Stimulated activated naive CD8-positive, alpha-beta T cell treated with anti-CD3 and anti-CD28 coated beads, Interleukin-15, Interleukin-2, amounts not matched to agents 100 ng/mL and 50 ng/mL, for 24 hours (primary cell): ENCODE results near the gene REEP3.
"Not testable (repeated sequence)": the region's sequence is repeated elsewhere in the genome, so short reads cannot be mapped to it uniquely, and the experiment has no call there.

Experiments used
- H3K27ac Mint-ChIP-seq: one replicate; pipeline ENCODE4 v1.8.0; 2021; ENCODE audit warnings: mild to moderate bottlenecking, mixed read lengths
- H3K27me3 Mint-ChIP-seq: one replicate; pipeline ENCODE4 v1.8.0; 2021; ENCODE audit warnings: mixed read lengths
- H3K36me3 Mint-ChIP-seq: one replicate; pipeline ENCODE4 v1.8.0; 2021; ENCODE audit warnings: low read depth, mixed read lengths
- H3K4me1 Mint-ChIP-seq: one replicate; pipeline ENCODE4 v1.8.0; 2021; ENCODE audit warnings: low read depth, mixed read lengths
- H3K4me3 Mint-ChIP-seq: one replicate; pipeline ENCODE4 v1.8.0; 2021; ENCODE audit warnings: mild to moderate bottlenecking, mixed read lengths
- H3K9me3 Mint-ChIP-seq: one replicate; pipeline ENCODE4 v1.8.0; 2021; ENCODE audit warnings: mixed read lengths

Gene REEP3, protein sequence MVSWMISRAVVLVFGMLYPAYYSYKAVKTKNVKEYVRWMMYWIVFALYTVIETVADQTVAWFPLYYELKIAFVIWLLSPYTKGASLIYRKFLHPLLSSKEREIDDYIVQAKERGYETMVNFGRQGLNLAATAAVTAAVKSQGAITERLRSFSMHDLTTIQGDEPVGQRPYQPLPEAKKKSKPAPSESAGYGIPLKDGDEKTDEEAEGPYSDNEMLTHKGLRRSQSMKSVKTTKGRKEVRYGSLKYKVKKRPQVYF

DNA sequence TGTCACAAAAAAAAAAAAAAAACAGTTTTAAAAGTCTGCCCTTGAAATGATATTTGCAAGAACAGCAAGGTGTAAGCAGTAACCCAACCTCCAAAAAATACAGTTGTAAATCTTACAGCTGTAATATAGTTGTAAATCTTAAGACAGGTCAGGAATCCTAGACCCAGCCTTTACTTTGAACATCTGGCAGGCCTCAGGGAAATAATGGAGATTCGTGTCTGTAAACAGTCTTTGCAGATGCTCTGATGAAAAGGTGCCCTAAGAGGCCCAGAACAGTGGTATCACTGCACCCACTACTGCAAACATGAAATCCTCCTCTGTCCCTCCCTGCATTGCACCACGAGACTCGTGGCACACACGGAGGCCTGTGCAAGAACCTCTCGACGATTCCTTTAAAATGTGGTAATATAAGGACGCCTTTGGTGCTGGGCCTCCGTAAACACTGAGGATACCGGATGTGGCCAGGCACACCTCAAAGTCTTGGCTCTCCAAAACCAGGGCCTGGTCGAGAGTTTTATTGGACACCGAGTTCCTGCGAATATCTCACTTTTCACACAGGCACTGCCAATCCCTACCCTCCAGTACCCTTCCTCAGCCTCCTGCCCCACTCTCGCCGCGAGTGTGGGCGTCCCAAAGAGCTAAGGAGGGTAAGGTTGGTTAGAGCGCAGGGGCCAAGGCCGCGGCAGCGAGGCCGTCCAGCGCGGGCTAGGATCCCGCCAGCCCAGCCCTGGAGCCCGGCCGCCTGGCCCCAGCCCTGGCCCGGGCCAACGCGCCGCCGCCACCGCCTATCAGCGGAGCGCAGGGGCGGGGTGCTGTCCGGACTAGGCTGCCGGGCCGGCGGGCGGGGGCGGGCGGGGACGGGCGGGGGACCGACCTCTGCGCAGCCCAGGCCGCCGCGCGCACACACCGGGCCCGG is at the start of gene REEP3:
TSS of gene REEP3 (plus strand) at position 902 of the 916 bp plus-strand sequence. CDS start 145 bp downstream, outside the sequence.
- Mint-ChIP-seq H3K4me3 (peak within 1 kb of the TSS; percentile 88), H3K9me3 (no peaks in the 10 kb centered on the region), H3K27ac (peak within 1 kb of the TSS; percentile 87), H3K27me3 (no peaks in the 10 kb centered on the region), H3K36me3 (peaks cover 14% of the 10 kb centered on the region), H3K4me1 (peaks cover 73% of the 10 kb centered on the region)

DNA sequence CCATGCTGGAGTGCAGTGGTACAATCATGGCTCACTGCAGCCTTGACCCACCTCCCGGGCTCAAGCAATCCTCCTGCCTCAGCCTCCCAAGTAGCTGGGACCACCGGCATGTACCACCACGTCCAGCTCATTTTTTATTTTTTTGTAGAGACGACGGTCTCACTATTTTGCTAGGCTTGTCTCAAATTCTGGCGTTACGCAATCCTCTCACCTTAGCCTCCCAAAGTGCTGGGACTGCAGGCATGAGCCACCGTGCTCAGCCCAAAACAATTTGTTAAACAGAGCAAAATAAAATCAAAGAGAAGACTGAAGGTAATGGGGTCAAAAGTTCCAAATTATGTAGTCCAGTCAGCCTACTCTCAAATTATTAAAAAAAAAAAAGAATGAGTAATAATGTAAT is 46.7 kb upstream of the REEP3 start:
- H3K27ac Mint-ChIP-seq = no peak overlapping the region

DNA sequence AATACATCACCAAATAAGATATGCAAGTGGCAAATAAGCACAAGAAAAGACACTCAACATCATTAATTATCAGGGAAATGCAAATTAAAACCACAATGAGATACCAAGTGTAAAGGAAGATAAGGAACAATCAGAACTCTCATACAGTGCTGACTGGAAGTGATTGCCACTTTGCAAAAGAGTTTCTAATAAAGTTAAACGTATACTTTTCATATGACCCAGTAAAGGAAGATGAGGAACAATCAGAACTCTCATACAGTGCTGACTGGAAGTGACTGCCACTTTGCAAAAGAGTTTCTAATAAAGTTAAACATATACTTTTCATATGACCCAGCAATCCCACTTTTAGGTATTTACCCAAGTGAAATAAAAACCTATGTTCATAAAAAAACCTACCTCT is 43.3 kb upstream of the REEP3 start:
- peaks cover 11% of the 10 kb centered on the region for H3K4me1 Mint-ChIP-seq
- no peaks in the 10 kb centered on the region for H3K9me3 Mint-ChIP-seq

More for the DNA sequence above, 46.7 kb upstream of the REEP3 start:
- Mint-ChIP-seq H3K4me3 (no peak overlapping the region), H3K4me1 (peaks cover 7% of the 10 kb centered on the region), H3K36me3 (no peaks in the 10 kb centered on the region), H3K9me3 (no peaks in the 10 kb centered on the region), H3K27me3 (no peaks in the 10 kb centered on the region)

DNA sequence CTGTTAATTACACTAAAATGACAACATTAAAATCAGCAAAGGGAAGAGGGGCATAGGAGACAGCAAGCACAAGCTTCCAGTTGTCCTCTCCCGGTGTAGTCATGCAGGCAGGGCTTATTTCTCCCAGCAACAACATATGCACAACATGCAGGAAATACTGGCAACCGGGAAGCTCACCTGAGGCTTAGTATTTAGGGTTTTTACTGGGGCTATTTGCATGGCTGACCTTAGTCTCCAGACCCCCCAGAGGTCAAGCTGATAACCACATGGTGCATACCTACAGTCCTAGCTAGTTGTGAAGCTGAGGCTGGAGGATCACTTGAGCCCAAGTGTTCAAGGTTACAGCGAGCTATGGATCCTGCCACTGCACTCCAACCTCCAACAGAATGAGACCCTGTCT is 42.6 kb upstream of the REEP3 start:
- Mint-ChIP-seq H3K36me3 (no peaks in the 10 kb centered on the region), H3K4me1 (peaks cover 11% of the 10 kb centered on the region), H3K27ac (no peak overlapping the region), H3K9me3 (no peaks in the 10 kb centered on the region), H3K4me3 (no peak overlapping the region), H3K27me3 (no peaks in the 10 kb centered on the region)

More for the DNA sequence above, 43.3 kb upstream of the REEP3 start:
- Mint-ChIP-seq H3K4me3 (no peak overlapping the region), H3K27me3 (no peaks in the 10 kb centered on the region), H3K36me3 (no peaks in the 10 kb centered on the region), H3K27ac (no peak overlapping the region)

DNA sequence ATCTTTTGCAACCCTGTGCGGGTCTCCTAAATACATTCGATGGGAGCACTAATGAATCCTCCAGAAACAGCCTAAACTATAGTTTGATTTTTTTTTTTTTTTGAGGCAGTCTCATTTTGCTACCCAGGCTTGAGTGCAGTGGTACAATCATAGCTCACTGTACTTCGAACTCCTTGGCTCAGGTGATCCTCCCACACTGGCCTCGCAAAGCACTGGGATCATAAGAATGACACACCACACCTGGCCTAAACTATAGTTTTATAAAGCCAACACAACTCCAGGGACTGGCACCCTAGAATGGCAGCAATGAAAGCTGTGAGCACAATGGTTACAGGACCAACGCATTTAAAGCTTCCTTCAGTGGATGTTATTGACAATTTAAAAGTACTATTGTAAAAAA is 41.0 kb upstream of the REEP3 start:
- Mint-ChIP-seq H3K9me3 (no peaks in the 10 kb centered on the region), H3K36me3 (no peaks in the 10 kb centered on the region), H3K4me1 (peaks cover 9% of the 10 kb centered on the region), H3K27me3 (no peaks in the 10 kb centered on the region), H3K27ac (no peak overlapping the region), H3K4me3 (no peak overlapping the region)

DNA sequence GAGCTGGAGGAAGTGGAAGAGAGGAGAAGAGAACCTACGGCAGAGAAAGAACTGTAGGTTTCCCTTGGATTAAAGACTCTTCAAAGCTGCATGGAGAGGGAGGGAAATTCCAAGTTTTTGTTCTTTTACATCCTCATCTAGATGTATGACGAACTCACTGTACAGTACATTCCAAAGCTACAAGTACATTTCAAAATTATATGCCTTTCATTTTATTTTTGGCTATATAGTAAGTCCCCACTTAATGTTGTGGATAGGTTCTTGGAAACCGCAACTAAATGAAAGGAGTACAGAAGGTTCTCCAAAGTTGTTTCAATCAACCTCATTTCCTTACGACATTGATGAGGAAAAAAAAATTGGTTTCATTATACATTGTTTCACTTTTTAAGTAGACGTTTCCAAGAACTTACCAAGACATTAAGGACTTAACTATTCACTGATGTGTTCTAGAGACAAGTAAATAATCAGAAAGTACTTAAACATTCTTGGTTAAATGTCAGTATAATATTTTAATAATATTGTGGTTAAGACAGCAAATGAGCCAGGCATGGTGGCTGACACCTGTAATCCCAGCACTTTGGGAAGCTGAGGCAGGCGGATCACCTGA is 39.3 kb upstream of the REEP3 start:
- H3K27ac Mint-ChIP-seq = no peak overlapping the region
- no peaks in the 10 kb centered on the region for H3K9me3 Mint-ChIP-seq
- no peaks in the 10 kb centered on the region for H3K36me3 Mint-ChIP-seq
- H3K27me3 Mint-ChIP-seq = no peaks in the 10 kb centered on the region
- no peak overlapping the region for H3K4me3 Mint-ChIP-seq
- peaks cover 4% of the 10 kb centered on the region for H3K4me1 Mint-ChIP-seq

DNA sequence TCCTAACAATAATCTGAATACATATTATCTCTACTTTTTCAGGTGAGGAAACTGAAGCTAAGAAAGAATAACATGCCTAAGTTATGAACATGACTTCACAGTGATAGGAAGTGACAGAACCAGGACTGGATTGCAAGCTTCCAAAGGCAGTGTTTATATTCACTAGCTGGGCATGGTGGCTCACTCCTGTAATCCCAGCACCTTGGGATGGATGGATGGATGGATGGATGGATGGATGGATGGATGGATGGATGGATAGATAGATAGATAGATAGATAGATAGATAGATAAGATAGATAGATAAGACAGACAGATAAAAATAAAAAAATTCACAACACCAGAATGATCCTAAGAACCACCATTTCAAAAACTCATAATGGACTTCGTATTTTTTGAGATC is 37.2 kb upstream of the REEP3 start:
- Mint-ChIP-seq H3K4me3 (no peak overlapping the region), H3K4me1 (peaks cover 4% of the 10 kb centered on the region), H3K27ac (no peak overlapping the region)

DNA sequence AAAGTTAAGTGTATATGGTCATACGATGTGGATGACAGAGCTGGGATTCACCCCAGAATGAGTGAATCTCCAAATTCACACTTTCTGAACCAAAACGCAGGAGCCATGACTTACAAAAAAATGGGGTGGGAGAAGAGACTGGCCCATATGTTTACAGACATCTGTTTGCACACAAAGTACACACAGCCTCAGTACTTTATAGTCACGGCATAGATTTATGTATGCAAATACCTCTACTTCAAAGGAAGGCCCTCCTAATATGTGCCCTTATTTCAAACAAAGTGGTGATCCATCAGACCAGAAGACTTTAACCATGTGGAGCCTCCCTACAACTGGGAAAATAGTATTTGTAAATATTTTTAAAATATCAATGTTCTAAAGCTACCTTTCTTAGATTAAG is 33.2 kb upstream of the REEP3 start:
- peaks cover 8% of the 10 kb centered on the region for H3K4me1 Mint-ChIP-seq
- H3K36me3 Mint-ChIP-seq = peaks cover 11% of the 10 kb centered on the region
- no peak overlapping the region for H3K27ac Mint-ChIP-seq
- H3K4me3 Mint-ChIP-seq = no peak overlapping the region
- H3K27me3 Mint-ChIP-seq = no peaks in the 10 kb centered on the region
- H3K9me3 Mint-ChIP-seq = no peaks in the 10 kb centered on the region

More for the DNA sequence above, 37.2 kb upstream of the REEP3 start:
- Mint-ChIP-seq H3K9me3 (no peaks in the 10 kb centered on the region), H3K36me3 (no peaks in the 10 kb centered on the region), H3K27me3 (no peaks in the 10 kb centered on the region)

DNA sequence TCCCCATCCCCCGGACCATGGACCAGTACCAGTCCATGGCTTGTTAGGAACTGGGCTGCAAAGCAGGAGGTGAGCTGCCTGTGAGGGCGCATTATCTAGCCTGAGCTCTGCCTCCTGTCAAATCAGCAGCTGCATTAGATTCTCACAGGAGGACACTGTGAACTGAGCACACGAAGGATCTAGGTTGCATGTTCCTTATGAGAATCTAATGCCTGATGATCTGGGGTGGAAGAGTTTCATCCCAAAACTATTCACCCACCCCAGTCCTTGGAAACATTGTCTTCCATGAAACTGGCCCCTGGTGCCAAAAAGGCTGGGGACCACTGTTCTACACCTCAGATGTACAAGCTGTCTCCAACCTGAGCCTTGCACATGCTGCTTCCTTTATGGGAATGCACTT is 31.4 kb upstream of the REEP3 start:
- Mint-ChIP-seq H3K4me1 (peaks cover 8% of the 10 kb centered on the region), H3K36me3 (peaks cover 13% of the 10 kb centered on the region), H3K27ac (no peak overlapping the region), H3K27me3 (no peaks in the 10 kb centered on the region), H3K9me3 (no peaks in the 10 kb centered on the region), H3K4me3 (no peak overlapping the region)

DNA sequence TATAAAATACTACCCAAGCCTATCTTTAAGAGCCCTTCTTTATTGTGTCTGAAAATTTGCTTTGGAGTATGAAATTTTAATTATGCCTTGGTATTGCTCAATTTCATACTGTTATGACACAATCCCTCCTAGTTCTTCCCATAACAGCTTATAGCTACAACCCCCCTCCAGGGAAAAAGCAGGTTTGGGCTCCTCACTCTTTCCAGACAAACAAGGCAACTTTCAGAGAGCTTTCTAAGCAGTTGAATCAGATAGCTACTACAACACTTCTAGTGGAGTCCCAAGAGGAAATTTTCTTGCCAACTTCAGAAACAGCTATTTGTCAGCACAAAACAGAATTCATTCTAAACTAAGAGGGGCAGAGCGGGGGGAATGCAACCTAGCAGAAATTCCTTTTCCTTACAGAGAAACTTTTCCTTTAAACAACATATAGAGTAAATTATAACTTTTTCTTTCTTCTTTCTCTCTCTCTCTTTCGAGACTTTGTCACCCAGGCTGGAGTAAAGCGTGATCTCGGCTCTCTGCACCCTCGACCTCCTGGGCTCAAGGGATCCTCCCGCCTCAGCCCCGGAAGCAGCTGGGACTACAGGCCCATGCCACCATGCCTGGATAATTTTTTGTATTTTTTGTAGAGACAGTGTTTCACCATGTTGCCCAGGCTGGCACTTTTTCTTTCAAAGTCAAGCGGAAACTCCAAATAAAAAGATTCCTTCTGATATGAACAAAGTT is 29.4 kb upstream of the REEP3 start:
- Mint-ChIP-seq H3K4me1 (peaks cover 11% of the 10 kb centered on the region), H3K4me3 (no peak overlapping the region), H3K9me3 (no peaks in the 10 kb centered on the region), H3K27me3 (no peaks in the 10 kb centered on the region), H3K36me3 (peaks cover 24% of the 10 kb centered on the region), H3K27ac (peak overlapping the region; percentile 37)

DNA sequence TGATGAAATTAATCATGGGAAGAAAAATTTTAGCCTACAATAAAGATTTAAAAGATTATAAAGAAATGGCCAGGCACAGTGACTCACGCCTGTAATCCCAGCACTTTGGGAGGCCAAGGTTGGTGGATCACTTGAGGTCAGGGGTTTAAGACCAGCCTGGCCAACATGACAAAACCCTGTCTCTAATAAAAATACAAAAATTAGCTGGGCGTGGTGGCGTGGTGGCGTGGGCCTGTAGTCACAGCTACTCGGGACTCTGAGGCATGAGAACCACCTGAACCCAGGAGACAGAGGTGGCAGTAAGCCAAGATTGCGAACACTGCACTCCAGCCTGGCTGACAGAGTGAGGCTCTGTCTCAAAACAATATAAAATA is 28.9 kb upstream of the REEP3 start:
- not testable (repeated sequence) for H3K9me3 Mint-ChIP-seq, H3K4me3 Mint-ChIP-seq, H3K27me3 Mint-ChIP-seq, H3K27ac Mint-ChIP-seq
- Mint-ChIP-seq H3K36me3 (peaks cover 25% of the 10 kb centered on the region), H3K4me1 (peaks cover 14% of the 10 kb centered on the region)

DNA sequence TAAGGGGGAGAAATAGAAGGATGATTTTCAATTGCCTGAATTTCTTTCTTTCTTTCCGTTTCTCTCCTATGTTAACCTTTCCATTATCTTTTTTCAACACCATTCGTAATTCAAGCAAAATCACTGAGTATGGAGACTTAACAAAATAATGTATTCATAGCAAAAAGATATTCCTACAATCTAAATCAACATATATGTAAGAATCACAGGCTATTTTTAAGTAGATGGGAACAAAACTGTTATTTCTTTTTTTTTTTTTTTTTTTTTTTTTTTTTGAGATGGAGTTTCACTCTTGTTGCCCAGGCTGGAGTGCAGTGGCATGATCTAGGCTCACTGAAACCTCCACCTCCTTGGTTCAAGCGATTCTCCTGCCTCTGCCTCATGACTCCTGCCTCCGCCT is 28.2 kb upstream of the REEP3 start:
- Mint-ChIP-seq H3K27me3 (no peaks in the 10 kb centered on the region), H3K4me1 (peaks cover 16% of the 10 kb centered on the region), H3K9me3 (no peaks in the 10 kb centered on the region), H3K4me3 (no peak overlapping the region), H3K27ac (no peak overlapping the region), H3K36me3 (peaks cover 25% of the 10 kb centered on the region)

DNA sequence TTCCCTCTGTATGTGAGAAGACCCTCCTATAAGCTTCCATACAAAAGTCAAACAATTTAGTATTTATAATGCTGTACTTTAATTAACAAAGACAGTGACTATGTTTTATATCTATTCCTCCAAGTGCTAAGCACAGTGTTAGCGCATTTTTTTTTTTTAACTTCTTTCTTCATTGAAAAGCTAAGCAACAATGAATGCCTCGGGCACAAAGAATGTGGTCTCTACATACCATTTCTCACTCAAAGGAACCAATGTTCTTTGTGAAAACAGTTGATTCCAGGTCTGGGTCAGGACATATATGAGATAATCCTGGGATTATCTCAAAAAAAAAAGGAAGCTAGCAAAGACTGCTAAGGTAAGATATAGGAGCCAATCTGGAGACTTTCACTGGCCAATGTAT is 26.2 kb upstream of the REEP3 start:
- H3K36me3 Mint-ChIP-seq = peaks cover 29% of the 10 kb centered on the region
- H3K9me3 Mint-ChIP-seq = no peaks in the 10 kb centered on the region
- peaks cover 21% of the 10 kb centered on the region for H3K4me1 Mint-ChIP-seq
- H3K4me3 Mint-ChIP-seq = no peak overlapping the region
- H3K27me3 Mint-ChIP-seq = no peaks in the 10 kb centered on the region
- H3K27ac Mint-ChIP-seq = no peak overlapping the region

DNA sequence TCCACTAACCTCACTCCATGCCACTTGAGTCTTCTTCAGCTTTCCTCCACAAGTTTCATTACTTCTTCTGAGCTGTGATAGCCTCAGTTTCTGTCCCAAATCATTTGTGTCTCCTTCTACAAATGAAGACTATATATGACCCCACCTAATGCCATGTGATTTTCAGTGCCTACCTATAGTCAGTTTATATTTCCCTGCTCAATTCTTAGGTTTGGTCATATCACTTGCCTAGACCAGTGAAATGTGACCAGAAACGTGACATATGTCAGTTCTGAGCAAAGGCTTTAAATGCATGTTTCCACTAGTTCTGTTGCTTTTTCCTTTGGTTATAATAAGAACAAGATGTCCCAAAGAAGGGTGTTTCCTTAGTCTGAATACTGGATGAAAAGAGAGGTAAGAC is 24.6 kb upstream of the REEP3 start:
- no peak overlapping the region for H3K4me3 Mint-ChIP-seq
- H3K27ac Mint-ChIP-seq = peak overlapping the region; percentile 28
- no peaks in the 10 kb centered on the region for H3K9me3 Mint-ChIP-seq
- H3K27me3 Mint-ChIP-seq = no peaks in the 10 kb centered on the region
- peaks cover 19% of the 10 kb centered on the region for H3K4me1 Mint-ChIP-seq
- peaks cover 19% of the 10 kb centered on the region for H3K36me3 Mint-ChIP-seq

DNA sequence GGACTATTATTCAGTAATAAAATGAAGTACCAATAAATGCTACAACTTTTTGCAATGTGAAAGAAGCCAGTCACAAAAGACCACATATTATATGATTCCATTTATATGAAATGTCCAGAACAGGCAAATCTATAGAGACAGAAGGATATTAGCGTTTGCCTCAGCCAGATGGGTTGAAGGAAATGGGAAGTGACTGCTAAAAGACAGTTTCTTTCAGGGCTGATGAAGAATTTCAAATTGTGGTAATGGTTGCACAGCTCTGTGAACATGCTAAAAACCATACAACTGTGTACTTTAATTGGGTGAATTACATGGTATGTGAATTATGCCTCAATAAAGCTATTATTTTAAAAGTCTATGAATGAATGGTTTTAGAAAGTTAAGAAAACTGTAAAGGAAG is 23.9 kb upstream of the REEP3 start:
- Mint-ChIP-seq H3K36me3 (peaks cover 22% of the 10 kb centered on the region), H3K4me1 (peaks cover 13% of the 10 kb centered on the region), H3K27me3 (no peaks in the 10 kb centered on the region), H3K4me3 (no peak overlapping the region), H3K9me3 (no peaks in the 10 kb centered on the region), H3K27ac (no peak overlapping the region)
